ENCODE results near the gene FGF11. TPM values are rescaled to one million over a fixed set of nuclear protein-coding genes. Genes with fewer than 3 reads are reported as not detected.

FGF11 gene
- total and polyA plus RNA-seq, 9 donors, result 0.10 to 5.1 (median 0.61) TPM

- Histone ChIP-seq H3K4me3 (peak overlapping the region; percentile 63), H3K36me3 (no peaks in the 10 kb centered on the region), H3K9me3 (no peaks in the 10 kb centered on the region), H3K4me1 (ENCODE audit: insufficient read depth) (peaks cover 5% of the 10 kb centered on the region), H3K27ac (no peak overlapping the region), H3K27me3 (no peaks in the 10 kb centered on the region)
- intact Hi-C loops (cut with DNase I), result no loop called here
- no peak for TF ChIP-seq EP300 (IDR thresholded peaks at IDR 0.05)
- TF ChIP-seq CTCF (IDR thresholded peaks at IDR 0.05), result no peak
- TF ChIP-seq POLR2A (IDR thresholded peaks at IDR 0.05), result no peak
- WGBS, 3 donors, result 60 to 66% (median 64%) methylated on average over 42 of the region's 42 CpGs
- DNase-seq, result peak in 3 of 5 donors; percentile 44 to 51 (median 48)
Measured at GRCh38 chr17:7392696-7393612, 46.4 kb upstream of the FGF11 start.

GRCh38 chr17:7393613-7394451 is 45.5 kb upstream of the FGF11 start:
- H3K36me3 ChIP-seq, result no peaks in the 10 kb centered on the region
- H3K4me1 ChIP-seq (ENCODE audit: insufficient read depth), result peaks cover 5% of the 10 kb centered on the region
- peak overlapping the region; percentile 63 for H3K4me3 ChIP-seq
- no peaks in the 10 kb centered on the region for H3K9me3 ChIP-seq
- 3% methylated on average over 46 to 48 of the region's 48 CpGs for WGBS, 3 donors
- H3K27me3 ChIP-seq, result no peaks in the 10 kb centered on the region
- intact Hi-C loops (cut with DNase I), result no loop called here
- TF ChIP-seq EP300 (IDR thresholded peaks at IDR 0.05), result no peak
- TF ChIP-seq CTCF (IDR thresholded peaks at IDR 0.05), result no peak
- TF ChIP-seq POLR2A (IDR thresholded peaks at IDR 0.05), result no peak
- H3K27ac ChIP-seq, result peak overlapping the region; percentile 37 to 94
- peak in 2 of 5 donors; percentile 44 to 57 for DNase-seq

GRCh38 chr17:7394452-7395191 is 44.7 kb upstream of the FGF11 start, which contains the start of gene PLSCR3:
TSS of gene PLSCR3 (minus strand) at chr17:7394525. CDS start at chr17:7394110, 415 bp downstream.
- 0 to 1% (median 1%) methylated on average over 45 to 71 of the region's 71 CpGs for WGBS, 3 donors
- H3K9me3 ChIP-seq, result no peaks in the 10 kb centered on the region
- peaks cover 5% of the 10 kb centered on the region for H3K4me1 ChIP-seq (ENCODE audit: insufficient read depth)
- peak within 1 kb of the TSS; percentile 63 for H3K4me3 ChIP-seq
- no peaks in the 10 kb centered on the region for H3K27me3 ChIP-seq
- peak; percentile 85 to 92 (median 88) for DNase-seq
- intact Hi-C loops (cut with DNase I), result no loop called here
- TF ChIP-seq POLR2A (IDR thresholded peaks at IDR 0.05) (peak; percentile 94), EP300 (IDR thresholded peaks at IDR 0.05) (no peak), CTCF (IDR thresholded peaks at IDR 0.05) (peak; percentile 29 to 51 (median 42))
- H3K36me3 ChIP-seq, result no peaks in the 10 kb centered on the region
- H3K27ac ChIP-seq, result peak within 1 kb of the TSS; percentile 37 to 94

GRCh38 chr17:7396147-7396546 is 43.2 kb upstream of the FGF11 start:
- no peak overlapping the region for H3K4me3 ChIP-seq
- H3K4me1 ChIP-seq (ENCODE audit: insufficient read depth), result peaks cover 5% of the 10 kb centered on the region
- no peaks in the 10 kb centered on the region for H3K9me3 ChIP-seq
- WGBS, 3 donors, result 82 to 88% (median 86%) methylated on average over 4 of the region's 4 CpGs
- DNase-seq, result no peak
- H3K27ac ChIP-seq, result no peak overlapping the region
- intact Hi-C loops (cut with DNase I), result no loop called here
- no peaks in the 10 kb centered on the region for H3K36me3 ChIP-seq
- H3K27me3 ChIP-seq, result no peaks in the 10 kb centered on the region
- TF ChIP-seq EP300 (IDR thresholded peaks at IDR 0.05) (no peak), CTCF (IDR thresholded peaks at IDR 0.05) (no peak), POLR2A (IDR thresholded peaks at IDR 0.05) (no peak)

All from ovary (tissue), 9 donors.